ACC112 (cell line): ENCODE results near the gene SPG7.

Source experiments
- H2AFZ ChIP-seq: fragments of 200-600 bp; sonication (generic); one replicate; pipeline ENCODE4 v1.6.0; 2017; ENCODE audit warnings: antibody characterized with exemption, low read length; ENCODE audit not compliant: unreplicated experiment
- H3K27ac ChIP-seq: fragments of 200-600 bp; sonication (generic); 2 replicates; pipeline ENCODE4 v1.5.1; 2014; ENCODE audit warnings: low read depth, mild to moderate bottlenecking, antibody characterized with exemption, low read length, moderate library complexity
- H3K27me3 ChIP-seq: fragments of 200-600 bp; sonication (generic); 2 replicates; pipeline ENCODE4 v1.6.1; 2014; ENCODE audit warnings: mild to moderate bottlenecking, antibody characterized with exemption, low read length, moderate library complexity, mixed read lengths; ENCODE audit not compliant: insufficient read depth
- H3K36me3 ChIP-seq: fragments of 200-600 bp; sonication (generic); 2 replicates; pipeline ENCODE4 v1.6.1; 2016; ENCODE audit warnings: mild to moderate bottlenecking, antibody characterized with exemption, low read length, moderate library complexity, mixed read lengths; ENCODE audit not compliant: insufficient read depth
- H3K4me1 ChIP-seq: fragments of 200-600 bp; sonication (generic); one replicate; pipeline ENCODE4 v1.6.1; 2016; ENCODE audit warnings: low read length, mixed read lengths; ENCODE audit not compliant: insufficient read depth, unreplicated experiment, control insufficient read depth
- H3K4me3 ChIP-seq: fragments of 200-600 bp; sonication (generic); 2 replicates; pipeline ENCODE4 v1.5.1; 2014; ENCODE audit warnings: mild to moderate bottlenecking, low read depth, low read length
- H3K79me2 ChIP-seq: fragments of 200-600 bp; sonication (generic); one replicate; pipeline ENCODE4 v1.6.0; 2016; ENCODE audit warnings: low read length; ENCODE audit not compliant: control insufficient read depth, unreplicated experiment, insufficient read depth

SPG7 gene

GRCh38 chr16:89473791-89474414, 34.3 kb upstream of the SPG7 start:
- Histone ChIP-seq H3K79me2 (peaks cover 99% of the 10 kb centered on the region), H3K4me1 (peaks cover 48% of the 10 kb centered on the region), H3K27me3 (no peaks in the 10 kb centered on the region), H3K4me3 (peak overlapping the region; percentile 43; the same call in 1 of the 2 replicates), H2AFZ (no peak overlapping the region), H3K27ac (peak overlapping the region; percentile 82), H3K36me3 (no peaks in the 10 kb centered on the region)

DNA sequence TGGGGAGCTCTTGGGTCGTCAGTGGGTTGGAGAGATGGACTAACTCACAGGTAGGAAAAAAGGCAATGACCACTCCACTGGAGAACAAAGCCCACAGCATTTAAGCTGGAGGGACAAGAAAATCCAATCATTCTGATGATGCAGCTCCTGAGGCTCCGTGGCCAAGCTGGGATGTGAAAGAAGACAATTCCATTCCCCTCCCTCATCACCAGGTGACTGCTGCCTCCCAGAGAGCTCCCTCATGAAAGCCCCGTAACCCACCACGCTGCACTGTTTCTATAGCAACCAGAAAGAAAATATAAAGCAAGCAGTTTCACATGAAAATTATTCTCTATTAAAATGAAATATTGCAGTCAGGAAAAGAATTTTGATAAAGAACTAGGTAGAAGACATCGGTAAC, 33.1 kb upstream of the SPG7 start:
- peaks cover 52% of the 10 kb centered on the region for H3K4me1 ChIP-seq
- no peak overlapping the region for H3K4me3 ChIP-seq
- H2AFZ ChIP-seq = no peak overlapping the region
- H3K79me2 ChIP-seq = peaks cover 95% of the 10 kb centered on the region
- peak overlapping the region; percentile 82; the same call in 1 of the 2 replicates for H3K27ac ChIP-seq
- H3K27me3 ChIP-seq = no peaks in the 10 kb centered on the region
- H3K36me3 ChIP-seq = no peaks in the 10 kb centered on the region

DNA sequence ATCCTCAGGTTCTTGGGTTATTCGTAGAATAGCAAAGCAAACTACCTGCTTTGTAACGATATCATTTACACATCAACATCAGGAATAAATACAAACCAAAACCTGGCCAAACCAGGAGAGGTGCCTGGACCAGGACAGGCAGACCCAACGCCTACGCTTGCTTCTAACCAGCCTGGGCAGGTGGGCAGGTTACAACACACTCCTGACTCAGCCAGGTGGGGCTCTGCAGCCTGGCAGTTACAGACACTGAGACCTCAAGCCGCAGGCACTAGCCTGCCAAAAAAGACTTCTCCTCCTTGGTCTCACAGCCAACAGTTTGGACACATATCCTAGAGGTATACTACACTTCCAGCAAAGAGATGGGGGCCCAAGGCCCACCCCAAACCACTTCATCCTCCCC, 31.8 kb upstream of the SPG7 start:
- H3K4me1 ChIP-seq = peaks cover 46% of the 10 kb centered on the region
- H3K27ac ChIP-seq = no peak overlapping the region
- H3K36me3 ChIP-seq = no peaks in the 10 kb centered on the region
- H3K27me3 ChIP-seq = no peaks in the 10 kb centered on the region
- no peak overlapping the region for H3K4me3 ChIP-seq
- H3K79me2 ChIP-seq = peaks cover 93% of the 10 kb centered on the region
- H2AFZ ChIP-seq = no peak overlapping the region

DNA sequence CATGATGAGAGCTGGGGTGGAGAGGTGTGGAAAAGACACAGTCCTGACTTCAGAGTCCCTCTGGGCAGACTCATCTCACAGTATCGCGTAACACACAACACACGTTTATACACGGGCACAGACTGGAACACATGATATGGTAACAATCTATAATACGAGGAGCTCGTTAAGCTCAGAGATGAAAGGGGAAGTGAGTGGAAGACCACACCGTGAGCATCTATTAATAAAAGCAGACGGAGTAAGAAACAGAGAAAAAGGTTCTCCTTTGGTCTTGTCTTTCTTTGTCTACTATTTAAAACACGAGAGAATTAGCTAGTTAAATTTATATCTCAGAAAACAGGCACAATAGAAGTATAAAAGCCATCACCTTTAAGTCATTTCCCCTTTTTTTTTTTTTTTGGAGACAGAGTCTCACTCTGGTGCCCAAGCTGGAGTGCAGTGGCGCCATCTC, 31.4 kb upstream of the SPG7 start:
- Histone ChIP-seq H3K4me3 (no peak overlapping the region), H3K36me3 (no peaks in the 10 kb centered on the region), H3K4me1 (peaks cover 42% of the 10 kb centered on the region), H3K27me3 (no peaks in the 10 kb centered on the region), H3K27ac (no peak overlapping the region), H3K79me2 (peaks cover 93% of the 10 kb centered on the region), H2AFZ (no peak overlapping the region)

DNA sequence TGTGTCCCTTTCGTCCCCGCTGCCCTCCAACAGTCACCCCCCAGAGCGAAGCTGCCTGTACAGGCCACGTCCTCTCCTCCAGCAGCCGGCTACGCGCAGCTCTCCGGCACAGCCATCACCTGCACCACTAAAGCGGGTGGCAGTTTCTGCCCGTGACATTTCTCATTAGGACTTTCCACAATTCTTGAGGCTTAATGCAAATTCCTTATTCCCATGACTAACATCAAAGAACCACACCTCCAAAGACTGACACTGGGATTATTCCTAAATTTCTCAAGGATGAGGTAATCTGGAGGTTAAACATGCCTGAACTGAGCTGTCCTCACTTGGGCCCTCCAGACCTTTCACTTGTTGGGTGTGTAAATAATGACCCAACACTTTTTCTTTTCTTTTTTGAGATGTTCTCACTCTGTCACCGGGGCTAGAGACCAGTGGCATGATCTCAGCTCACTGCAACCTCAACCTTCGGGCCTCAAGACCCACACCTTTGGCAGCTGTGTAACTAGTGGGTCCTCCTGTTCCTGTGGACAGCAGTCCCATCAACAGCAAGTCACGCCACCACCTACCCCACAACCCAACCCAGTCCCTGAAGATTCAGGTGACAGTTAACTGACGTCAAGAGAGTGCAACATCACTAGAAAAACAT, 29.5 kb upstream of the SPG7 start:
- Histone ChIP-seq H3K4me1 (peaks cover 38% of the 10 kb centered on the region), H3K27ac (peak overlapping the region; percentile 38), H3K36me3 (no peaks in the 10 kb centered on the region), H3K79me2 (peaks cover 93% of the 10 kb centered on the region), H2AFZ (no peak overlapping the region), H3K4me3 (no peak overlapping the region), H3K27me3 (no peaks in the 10 kb centered on the region)

DNA sequence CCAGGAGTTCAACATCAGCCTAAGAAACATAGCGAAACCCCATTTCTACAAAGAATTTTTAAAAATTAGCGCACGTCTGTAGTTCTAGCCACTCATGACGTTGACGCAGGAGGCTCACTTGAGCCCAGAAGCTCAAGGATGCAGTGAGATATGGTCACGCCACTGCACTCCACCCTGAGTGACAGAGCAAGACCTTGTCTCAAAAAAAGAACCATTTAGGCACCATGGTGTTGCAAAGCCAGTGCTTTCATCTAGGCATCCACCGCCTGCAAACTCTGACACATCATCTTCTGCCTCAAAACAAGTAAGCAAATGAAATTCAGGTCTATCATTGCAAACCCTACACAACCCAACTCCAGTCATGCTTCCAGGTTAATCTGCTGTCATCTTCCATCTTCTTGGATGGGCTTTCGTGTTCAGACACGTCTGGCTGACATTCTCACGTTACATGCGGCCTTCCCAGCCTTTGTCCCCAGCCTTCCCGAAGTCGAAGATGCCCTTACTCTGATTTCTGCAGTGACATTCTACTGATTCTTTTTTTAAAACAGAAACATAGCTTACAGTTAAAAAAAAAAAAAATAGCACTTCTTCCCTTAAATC, 26.7 kb upstream of the SPG7 start:
- Histone ChIP-seq H3K4me1 (peaks cover 42% of the 10 kb centered on the region), H3K36me3 (no peaks in the 10 kb centered on the region), H2AFZ (no peak overlapping the region), H3K79me2 (peaks cover 93% of the 10 kb centered on the region), H3K4me3 (no peak overlapping the region), H3K27ac (no peak overlapping the region), H3K27me3 (no peaks in the 10 kb centered on the region)

DNA sequence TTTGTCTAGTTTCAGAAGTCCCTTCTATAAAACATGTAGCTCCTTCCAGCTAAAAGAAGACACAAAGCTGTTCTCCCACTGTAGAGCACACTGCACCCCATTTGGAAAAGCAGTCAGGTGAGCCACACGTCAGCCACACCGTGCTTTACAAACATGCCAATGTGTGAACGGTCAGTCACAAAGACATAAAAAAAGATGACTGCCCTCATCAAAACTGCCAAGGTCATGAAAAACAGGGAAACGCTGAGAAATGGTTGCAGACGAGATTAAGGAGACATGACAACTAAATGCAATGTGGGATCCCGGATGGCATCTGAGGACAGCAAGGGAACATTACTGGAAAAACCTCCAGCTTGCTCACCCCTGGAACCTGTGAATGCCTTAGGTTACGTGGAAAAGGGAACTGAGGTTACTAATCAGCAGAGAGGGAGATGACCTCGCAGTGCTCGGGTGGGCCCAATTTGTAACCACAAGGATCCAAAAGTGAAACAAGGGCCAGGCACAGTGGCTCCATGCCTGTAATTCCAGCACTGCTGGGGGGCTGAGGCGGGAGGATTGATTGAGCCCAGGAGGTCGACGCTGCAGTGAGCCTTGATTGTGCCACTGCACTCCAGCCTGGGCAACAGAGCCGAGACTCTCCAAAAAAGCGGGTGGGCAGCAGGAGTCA, 25.9 kb upstream of the SPG7 start:
- Histone ChIP-seq H3K36me3 (no peaks in the 10 kb centered on the region), H3K4me1 (peaks cover 42% of the 10 kb centered on the region), H3K4me3 (no peak overlapping the region), H2AFZ (no peak overlapping the region), H3K27ac (no peak overlapping the region), H3K27me3 (no peaks in the 10 kb centered on the region), H3K79me2 (peaks cover 94% of the 10 kb centered on the region)

GRCh38 chr16:89482817-89483205, 25.4 kb upstream of the SPG7 start:
- Histone ChIP-seq H3K36me3 (no peaks in the 10 kb centered on the region), H3K27ac (no peak overlapping the region), H3K4me1 (peaks cover 44% of the 10 kb centered on the region), H3K27me3 (no peaks in the 10 kb centered on the region), H3K4me3 (no peak overlapping the region), H2AFZ (no peak overlapping the region), H3K79me2 (peaks cover 92% of the 10 kb centered on the region)

- Histone ChIP-seq H2AFZ (no peak overlapping the region), H3K36me3 (no peaks in the 10 kb centered on the region), H3K79me2 (peaks cover 92% of the 10 kb centered on the region), H3K27ac (no peak overlapping the region), H3K4me1 (peaks cover 41% of the 10 kb centered on the region), H3K4me3 (no peak overlapping the region), H3K27me3 (no peaks in the 10 kb centered on the region)
Observed at GRCh38 chr16:89484041-89484501, 24.1 kb upstream of the SPG7 start.

- H3K4me3 ChIP-seq = no peak overlapping the region
- no peak overlapping the region for H2AFZ ChIP-seq
- H3K27ac ChIP-seq = no peak overlapping the region
- H3K27me3 ChIP-seq = no peaks in the 10 kb centered on the region
- peaks cover 39% of the 10 kb centered on the region for H3K4me1 ChIP-seq
- no peaks in the 10 kb centered on the region for H3K36me3 ChIP-seq
- peaks cover 88% of the 10 kb centered on the region for H3K79me2 ChIP-seq
Observed at GRCh38 chr16:89484923-89485679, 23.1 kb upstream of the SPG7 start.
